ENCODE measurements around the gene CFAP20.

DNA sequence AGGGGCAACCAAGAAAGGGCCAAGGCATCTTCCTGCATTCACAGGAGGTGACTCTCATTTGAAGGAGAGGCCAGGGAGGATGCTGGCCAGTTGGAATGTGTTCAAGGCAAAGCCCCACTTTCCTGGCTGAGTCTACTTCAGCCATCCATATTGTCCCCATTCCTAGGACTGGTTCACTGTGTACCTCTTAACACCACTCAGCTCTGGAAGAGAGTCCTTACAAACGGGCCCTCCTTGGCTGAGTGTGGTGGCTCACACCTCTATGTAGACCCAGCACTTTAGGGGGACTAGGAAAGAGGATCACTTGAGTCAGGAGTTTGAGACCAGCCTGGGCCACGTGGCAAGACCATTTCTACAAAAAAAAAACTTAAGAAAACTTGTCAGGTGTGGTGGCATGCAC, 28.1 kb upstream of the CFAP20 start:
- TF ChIP-seq CTCF (conservative IDR thresholded peaks at IDR 0.05) (no peak), EZH2 (IDR thresholded peaks at IDR 0.05; ENCODE audit: low read depth) (no peak)

Data from PC-9 (cell line).